Vagina (tissue), 2 donors: Measurements from ENCODE around the gene TRIO.

ENCODE experiments used
- CTCF ChIP-seq, 3 experiments: fragments of 450-650 bp in 2 of 3; fragments of 200-600 bp in 1 of 3; sonication (generic) in 1 of 3; IDR thresholded peaks; one replicate each; pipeline ENCODE4 v1.5.1; 2017 to 2019; ENCODE audit warnings: antibody characterized with exemption in 3 of 3, mild to moderate bottlenecking in 2 of 3, moderate library complexity in 2 of 3
- POLR2A ChIP-seq, 2 donors: fragments of 450-650 bp; IDR thresholded peaks; one replicate each; pipeline ENCODE4 v1.6.1; 2017; ENCODE audit warnings: antibody characterized with exemption in 2 of 2, mild to moderate bottlenecking in 2 of 2, moderate library complexity in 2 of 2
- POLR2AphosphoS5 ChIP-seq, 2 donors: sonication (generic); formaldehyde crosslinking; IDR thresholded peaks; one replicate each; pipeline ENCODE4 v1.9.0; 2017; ENCODE audit warnings: antibody characterized with exemption in 2 of 2, mild to moderate bottlenecking in 2 of 2, low read depth in 1 of 2; ENCODE audit not compliant: insufficient read depth in 1 of 2

DNA sequence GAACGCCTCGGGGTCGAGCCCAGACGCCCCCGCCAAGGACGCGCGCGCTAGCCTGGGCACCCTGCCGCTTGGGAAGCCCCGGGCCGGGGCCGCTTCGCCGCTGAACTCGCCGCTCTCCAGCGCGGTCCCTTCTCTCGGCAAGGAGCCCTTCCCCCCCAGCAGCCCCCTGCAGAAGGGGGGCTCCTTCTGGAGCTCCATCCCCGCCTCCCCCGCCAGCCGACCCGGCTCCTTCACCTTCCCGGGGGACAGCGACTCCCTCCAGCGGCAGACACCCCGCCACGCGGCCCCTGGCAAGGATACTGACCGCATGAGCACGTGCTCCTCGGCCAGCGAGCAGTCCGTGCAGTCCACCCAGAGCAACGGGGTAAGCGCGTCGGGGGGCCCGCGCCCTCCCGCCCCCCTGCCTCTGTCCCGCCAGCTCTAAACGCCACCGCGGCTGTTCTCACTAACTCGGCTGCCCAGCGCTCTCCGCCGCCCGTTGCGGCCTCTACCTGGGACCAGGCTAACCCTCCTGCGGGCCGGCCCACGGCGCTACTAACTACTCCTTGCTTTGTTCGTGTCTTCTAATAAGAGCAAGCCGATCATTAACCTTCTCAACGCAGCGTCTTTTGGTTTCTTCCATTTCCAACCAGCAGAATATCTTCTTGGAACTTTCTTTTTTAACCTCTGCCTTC is 344.9 kb downstream of the TRIO start:
- TF ChIP-seq POLR2AphosphoS5 (IDR thresholded peaks at IDR 0.05; ENCODE audit: insufficient read depth in 1 of 2, low read depth in 1 of 2) (no peak), CTCF (IDR thresholded peaks at IDR 0.05) (no peak), POLR2A (IDR thresholded peaks at IDR 0.05) (no peak)
